CD4-positive, alpha-beta T cell treated with Interleukin-6 for 4 hours (primary cell): ENCODE measurements around the gene CRK.
A peak's percentile ranks its signal among the peaks of the same experiment; 100 is the strongest.
"Not testable (repeated sequence)": the region's sequence is repeated elsewhere in the genome, so short reads cannot be mapped to it uniquely, and the experiment has no call there.

ENCODE experiments used
- DNase-seq: peaks from one replicate; pipeline ENCODE4 v3.0.0-alpha.2; 2020; ENCODE audit warnings: mixed read lengths

The CRK gene

GRCh38 chr17:1420981-1421380 lies 35.1 kb downstream of the CRK start:
- no peak for DNase-seq

- no peak for DNase-seq
Measured at GRCh38 chr17:1420163-1420562, 35.9 kb downstream of the CRK start.

- not testable (repeated sequence) for DNase-seq
Measured at GRCh38 chr17:1418476-1418875, 37.6 kb downstream of the CRK start.

- DNase-seq, result no peak
Measured at GRCh38 chr17:1416414-1416813, 39.6 kb downstream of the CRK start.

- DNase-seq, result no peak
Measured at GRCh38 chr17:1414634-1415033, 41.4 kb downstream of the CRK start.

GRCh38 chr17:1414001-1414574 lies 41.9 kb downstream of the CRK start:
- no peak for DNase-seq

GRCh38 chr17:1413281-1413791 lies 42.7 kb downstream of the CRK start:
- DNase-seq, result no peak

- DNase-seq, result no peak
Measured at GRCh38 chr17:1412185-1413110, 43.6 kb downstream of the CRK start.

- DNase-seq, result no peak
Measured at GRCh38 chr17:1402262-1402586, 53.8 kb downstream of the CRK start.

- DNase-seq, result peak; percentile 96
Measured at GRCh38 chr17:1399679-1400512, 56.1 kb downstream of the CRK start, which contains the start of gene YWHAE. TSS of gene YWHAE (minus strand) at chr17:1400222. CDS start at chr17:1400110, 112 bp downstream.

- DNase-seq, result peak; percentile 28
Measured at GRCh38 chr17:1398931-1399678, 56.9 kb downstream of the CRK start.

- no peak for DNase-seq
Measured at GRCh38 chr17:1398028-1398427, 58.0 kb downstream of the CRK start.

- DNase-seq, result not testable (repeated sequence)
Measured at GRCh38 chr17:1395876-1396665, 60.0 kb downstream of the CRK start.

GRCh38 chr17:1391577-1391976 lies 64.5 kb downstream of the CRK start:
- DNase-seq, result no peak

- no peak for DNase-seq
Measured at GRCh38 chr17:1390432-1391367, 65.3 kb downstream of the CRK start.

GRCh38 chr17:1387490-1388227 lies 68.4 kb downstream of the CRK start:
- not testable (repeated sequence) for DNase-seq

- not testable (repeated sequence) for DNase-seq
Measured at GRCh38 chr17:1386675-1387190, 69.3 kb downstream of the CRK start.

- no peak for DNase-seq
Measured at GRCh38 chr17:1386265-1386664, 69.8 kb downstream of the CRK start.

- DNase-seq, result no peak
Measured at GRCh38 chr17:1385861-1386260, 70.2 kb downstream of the CRK start.
